ENCODE results near the gene ANKHD1. TPM values are rescaled to one million over a fixed set of nuclear protein-coding genes. Genes with fewer than 3 reads are reported as not detected.

Gene ANKHD1
- total RNA-seq, 1 experiment from 2014 or later, result 113 TPM

GRCh38 chr5:140468188-140468587 is 66.6 kb downstream of the ANKHD1 start (continued):
- no peak for TF ChIP-seq CTCF (IDR thresholded peaks at IDR 0.05)
- TF ChIP-seq RORB (CRISPR knock-in tag; IDR thresholded peaks at IDR 0.05), result no peak
- no peak for TF ChIP-seq NR1H2 (CRISPR knock-in tag; IDR thresholded peaks at IDR 0.05)
- TF ChIP-seq E2F4 (CRISPR knock-in tag; IDR thresholded peaks at IDR 0.05; ENCODE audit: borderline replicate concordance, low read depth), result no peak

GRCh38 chr5:140469259-140469658 is 67.6 kb downstream of the ANKHD1 start:
- Mint-ChIP-seq H3K9me3 (no peaks in the 10 kb centered on the region), H3K27ac (no peak overlapping the region), H3K36me3 (peaks cover 8% of the 10 kb centered on the region), H3K27me3 (ENCODE audit: low read depth) (no peaks in the 10 kb centered on the region), H3K4me1 (no peaks in the 10 kb centered on the region), H3K4me3 (no peak overlapping the region)
- ChIA-PET POLR2A (interaction anchor here (0.6 kb wide), 1 partner anchor 68 kb away, joined by 4 read pairs; no protein-coding TSS in a partner anchor), CTCF (interaction anchor here (0.6 to 1.0 kb wide), 2 partner anchors 106 to 124 kb away, joined by 4 to 5 read pairs; no protein-coding TSS in a partner anchor)
- ATAC-seq (no peak), DNase-seq (ENCODE audit: low spot score) (no peak)
- TF ChIP-seq KAT7 (CRISPR knock-in tag; IDR thresholded peaks at IDR 0.05; ENCODE audit: borderline replicate concordance), result no peak
- peak; percentile 90 for TF ChIP-seq ZNF121 (CRISPR knock-in tag; IDR thresholded peaks at IDR 0.05)

GRCh38 chr5:140480310-140481014 is 78.8 kb downstream of the ANKHD1 start:
- H3K9me3 Mint-ChIP-seq, result no peaks in the 10 kb centered on the region
- POLR2A ChIA-PET, result no interaction called here
- DNase-seq (ENCODE audit: low spot score) (no peak), ATAC-seq (no peak)
- H3K27ac Mint-ChIP-seq, result peak overlapping the region; percentile 75
- no peak for TF ChIP-seq PRDM15 (CRISPR knock-in tag; IDR thresholded peaks at IDR 0.05)
- TF ChIP-seq NFATC4 (CRISPR knock-in tag; IDR thresholded peaks at IDR 0.05), result no peak
- TF ChIP-seq MLX (CRISPR knock-in tag; IDR thresholded peaks at IDR 0.05), result no peak
- no peak for TF ChIP-seq ATF2 (CRISPR knock-in tag; IDR thresholded peaks at IDR 0.05; ENCODE audit: borderline replicate concordance, low read depth)
- TF ChIP-seq NFE2L1 (CRISPR knock-in tag; IDR thresholded peaks at IDR 0.05), result no peak
- no peak overlapping the region for H3K4me3 Mint-ChIP-seq
- CTCF ChIA-PET, result no interaction called here
- peaks cover 8% of the 10 kb centered on the region for H3K4me1 Mint-ChIP-seq
- peaks cover 17% of the 10 kb centered on the region for H3K36me3 Mint-ChIP-seq
- no peaks in the 10 kb centered on the region for H3K27me3 Mint-ChIP-seq (ENCODE audit: low read depth)
